Tibial nerve (tissue), 4 donors: ENCODE measurements around the gene UTP18.

Experiments
- CTCF ChIP-seq, 5 experiments: fragments of 200-600 bp in 3 of 5; fragments of 450-650 bp in 2 of 5; sonication (generic) in 3 of 5; IDR thresholded peaks; one replicate each; pipeline ENCODE4 v1.5.1; 2016 to 2019; ENCODE audit warnings: antibody characterized with exemption in 5 of 5, mild to moderate bottlenecking in 3 of 5, moderate library complexity in 2 of 5
- EP300 ChIP-seq, 2 donors: sonication (generic); formaldehyde crosslinking; IDR thresholded peaks; one replicate each; pipeline ENCODE4 v1.6.1; 2017; ENCODE audit warnings: antibody characterized with exemption in 2 of 2, mild to moderate bottlenecking in 1 of 2
- POLR2A ChIP-seq, 2 donors: fragments of 450-650 bp; IDR thresholded peaks; one replicate each; pipeline ENCODE4 v1.6.1; 2017; ENCODE audit warnings: antibody characterized with exemption in 2 of 2, mild to moderate bottlenecking in 2 of 2, moderate library complexity in 2 of 2

GRCh38 chr17:51344532-51344931, 84.2 kb downstream of the UTP18 start:
- no peak for TF ChIP-seq CTCF (IDR thresholded peaks at IDR 0.05)
- no peak for TF ChIP-seq POLR2A (IDR thresholded peaks at IDR 0.05)
- no peak for TF ChIP-seq EP300 (IDR thresholded peaks at IDR 0.05)
